HG02798 (cell line): ENCODE data around the gene SLC35D2.
A peak's percentile ranks its signal among the peaks of the same experiment; 100 is the strongest.

Experiments used
- ATAC-seq: cut with Tn5 transposase; IDR thresholded peaks from one replicate; pipeline ENCODE4 v1.9.1; 2021; ENCODE audit warnings: mild to moderate bottlenecking; ENCODE audit not compliant: unreplicated experiment, poor library complexity

The SLC35D2 gene

GRCh38 chr9:96383165-96383942 lies at the start of gene SLC35D2:
Gene SLC35D2 (minus strand): TSS chr9:96383711. CDS start chr9:96383634, 77 bp downstream.
- peak; percentile 68 for ATAC-seq

DNA sequence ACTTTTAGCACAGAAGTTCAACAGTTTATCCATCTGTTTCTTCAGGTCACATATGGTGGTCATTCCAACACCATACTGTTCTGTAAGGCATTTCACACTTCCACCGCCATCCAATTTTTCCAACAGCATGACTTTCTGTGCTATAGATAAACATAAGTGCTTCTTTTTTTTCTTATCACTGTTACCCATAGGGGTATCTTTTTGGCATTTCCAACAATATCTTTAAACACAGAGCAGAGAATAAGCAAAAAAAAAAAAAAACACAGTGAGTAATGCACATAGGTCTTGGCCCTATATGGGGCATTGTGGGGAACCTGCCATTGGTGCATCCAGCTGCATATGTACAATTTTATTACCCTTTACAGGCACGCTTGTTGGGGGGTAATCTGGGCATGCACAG lies 46.9 kb upstream of the SLC35D2 start:
- no peak for ATAC-seq

DNA sequence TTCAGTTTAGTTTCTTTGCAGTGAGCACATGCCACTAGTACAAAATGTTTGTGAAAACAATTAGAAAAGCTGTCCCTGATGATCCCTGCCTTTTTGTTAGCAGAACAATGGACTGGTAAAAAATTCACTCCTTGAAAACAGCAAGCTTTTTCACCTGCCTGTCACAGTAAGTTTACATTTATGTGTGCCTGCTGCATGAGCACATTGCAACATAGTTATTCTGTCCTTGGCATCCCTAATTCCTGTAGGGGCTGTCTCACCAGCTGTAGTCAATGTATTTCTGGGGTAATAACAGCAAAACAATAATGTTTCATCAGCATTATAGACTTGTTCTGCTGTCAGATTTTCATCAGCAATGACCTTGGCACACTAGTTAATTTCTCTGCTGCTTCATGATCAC lies 46.2 kb upstream of the SLC35D2 start:
- no peak for ATAC-seq

DNA sequence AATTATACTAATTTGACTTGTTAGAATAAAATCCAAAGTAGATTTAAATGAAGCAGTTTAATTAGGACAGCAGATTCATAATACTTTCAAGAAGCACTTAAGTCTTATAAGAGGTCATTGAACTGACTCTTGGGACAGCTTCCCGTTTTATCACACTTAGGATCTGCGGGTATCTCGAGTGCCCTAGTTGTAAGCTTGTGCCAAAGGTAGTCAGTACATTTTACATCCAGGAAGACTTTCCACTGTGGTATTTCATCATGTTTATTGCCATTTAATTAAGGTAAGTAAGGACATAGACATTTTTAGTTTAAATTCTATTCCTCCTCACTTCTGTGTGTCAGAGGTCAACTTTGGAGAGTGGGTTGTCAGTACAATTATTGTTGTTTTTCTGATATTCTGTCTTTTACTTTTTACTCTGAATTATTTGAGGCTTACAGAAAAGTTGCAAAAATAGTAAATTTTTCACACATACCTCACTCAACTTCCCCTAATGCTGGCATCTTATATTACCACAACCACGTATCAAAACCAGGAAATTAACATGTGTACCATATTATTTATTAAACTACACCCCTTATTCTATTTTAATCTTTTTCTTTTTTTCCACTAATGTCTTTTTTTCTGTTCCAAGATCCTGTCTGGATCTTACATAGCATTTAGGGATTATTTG lies 42.1 kb upstream of the SLC35D2 start:
- ATAC-seq: no peak

GRCh38 chr9:96423985-96424336 lies 40.5 kb upstream of the SLC35D2 start:
- no peak for ATAC-seq

DNA sequence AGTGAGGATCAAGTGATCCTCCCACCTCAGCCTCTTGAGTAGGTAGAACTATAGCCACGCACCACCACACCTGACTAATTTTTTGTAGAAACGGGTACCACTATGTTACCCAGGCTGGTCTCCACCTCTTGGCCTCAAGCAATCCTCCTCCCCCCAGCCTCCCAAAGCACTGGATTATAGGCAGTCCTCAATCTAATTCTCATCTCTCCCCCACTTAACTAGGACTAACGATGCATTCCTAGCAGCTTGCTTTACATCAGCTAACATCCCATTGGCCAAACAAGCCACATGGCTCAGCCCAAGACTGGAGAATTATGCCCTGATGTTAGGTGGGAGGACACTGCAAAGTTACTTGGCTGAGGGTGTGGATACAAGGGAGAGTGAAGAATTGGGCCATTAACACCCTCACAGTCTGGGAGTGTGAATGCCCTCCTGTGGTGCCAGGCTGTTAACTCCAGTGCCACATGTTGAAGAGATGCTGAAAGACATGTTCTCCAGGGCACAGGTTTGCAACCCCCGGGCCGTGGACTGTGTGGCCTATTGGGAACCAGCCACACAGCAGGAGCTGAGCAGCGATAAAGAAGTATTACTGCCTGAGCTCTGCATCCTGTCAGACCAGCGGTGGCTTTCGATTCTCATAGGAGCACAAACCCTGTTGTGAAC lies 39.9 kb upstream of the SLC35D2 start:
- no peak for ATAC-seq

GRCh38 chr9:96420468-96421219 lies 37.1 kb upstream of the SLC35D2 start:
- no peak for ATAC-seq

GRCh38 chr9:96419691-96419969 lies 36.1 kb upstream of the SLC35D2 start:
- no peak for ATAC-seq

DNA sequence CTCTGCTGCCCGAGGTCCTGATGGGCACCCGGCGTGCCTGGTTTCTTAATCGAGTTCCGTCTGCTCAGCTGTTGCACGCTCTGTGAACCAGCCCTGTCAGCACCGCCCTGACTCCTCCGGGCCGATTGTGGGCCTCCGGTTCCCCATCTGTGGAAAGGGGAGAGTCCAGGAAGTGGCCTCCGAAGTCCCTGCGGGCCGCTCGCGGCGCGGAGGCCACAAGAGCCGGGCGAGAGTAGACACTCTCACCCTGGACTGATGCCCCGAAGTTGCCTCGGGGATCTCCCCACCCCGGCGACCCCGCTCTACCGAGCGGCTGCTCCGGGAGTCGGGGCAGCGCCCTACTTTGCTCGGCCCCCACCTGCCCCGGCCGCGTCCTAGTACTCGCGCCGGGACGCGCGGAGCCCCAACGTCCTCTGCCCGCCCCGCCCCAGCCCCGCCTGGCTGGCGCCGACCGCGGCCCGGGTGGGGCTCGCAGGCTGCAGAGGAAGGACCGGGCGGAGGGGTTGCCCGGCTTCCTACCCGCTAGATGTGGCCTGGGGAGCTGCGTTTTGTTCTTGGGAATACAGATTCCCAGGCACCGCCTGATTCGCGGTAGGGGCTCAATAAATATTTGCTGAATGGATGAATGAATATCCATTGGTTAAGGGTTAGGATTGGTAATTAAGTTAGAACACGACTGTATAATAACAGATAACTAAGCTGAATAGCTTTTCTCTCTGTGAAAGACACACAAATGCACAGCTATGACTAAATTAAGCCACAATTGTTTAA lies 35.6 kb upstream of the SLC35D2 start:
- ATAC-seq: peak; percentile 37

GRCh38 chr9:96418083-96418919 lies 34.8 kb upstream of the SLC35D2 start, which contains the start of gene ZNF367:
Gene ZNF367 (minus strand): TSS chr9:96418370. CDS start chr9:96418032, 338 bp downstream.
- ATAC-seq: peak; percentile 72

DNA sequence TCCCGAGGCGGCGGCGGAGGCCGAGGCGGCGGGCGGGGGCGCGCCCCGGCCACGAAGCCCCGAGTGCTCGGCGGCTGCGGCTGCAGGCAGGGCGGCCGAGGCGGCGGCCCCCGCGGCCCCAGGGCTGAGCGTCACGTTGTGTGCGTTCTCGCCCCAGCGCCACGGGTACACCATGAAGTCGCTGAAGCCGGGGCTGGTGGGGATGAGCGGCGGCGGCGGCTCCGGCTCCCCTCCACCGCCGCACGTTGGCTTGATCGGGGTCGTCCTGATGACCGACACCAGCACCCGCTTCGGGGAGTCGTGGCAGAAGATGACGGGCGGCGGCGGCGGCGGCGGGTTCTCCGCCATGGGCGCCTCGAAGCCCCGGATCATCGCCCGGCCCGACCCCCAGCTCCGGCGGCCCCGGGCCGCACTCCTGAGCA lies 34.2 kb upstream of the SLC35D2 start:
- ATAC-seq: peak; percentile 0

- ATAC-seq: peak; percentile 36
Observed at GRCh38 chr9:96417051-96417586, 33.6 kb upstream of the SLC35D2 start.

- ATAC-seq: peak; percentile 15
Observed at GRCh38 chr9:96413302-96414221, 30.1 kb upstream of the SLC35D2 start.

DNA sequence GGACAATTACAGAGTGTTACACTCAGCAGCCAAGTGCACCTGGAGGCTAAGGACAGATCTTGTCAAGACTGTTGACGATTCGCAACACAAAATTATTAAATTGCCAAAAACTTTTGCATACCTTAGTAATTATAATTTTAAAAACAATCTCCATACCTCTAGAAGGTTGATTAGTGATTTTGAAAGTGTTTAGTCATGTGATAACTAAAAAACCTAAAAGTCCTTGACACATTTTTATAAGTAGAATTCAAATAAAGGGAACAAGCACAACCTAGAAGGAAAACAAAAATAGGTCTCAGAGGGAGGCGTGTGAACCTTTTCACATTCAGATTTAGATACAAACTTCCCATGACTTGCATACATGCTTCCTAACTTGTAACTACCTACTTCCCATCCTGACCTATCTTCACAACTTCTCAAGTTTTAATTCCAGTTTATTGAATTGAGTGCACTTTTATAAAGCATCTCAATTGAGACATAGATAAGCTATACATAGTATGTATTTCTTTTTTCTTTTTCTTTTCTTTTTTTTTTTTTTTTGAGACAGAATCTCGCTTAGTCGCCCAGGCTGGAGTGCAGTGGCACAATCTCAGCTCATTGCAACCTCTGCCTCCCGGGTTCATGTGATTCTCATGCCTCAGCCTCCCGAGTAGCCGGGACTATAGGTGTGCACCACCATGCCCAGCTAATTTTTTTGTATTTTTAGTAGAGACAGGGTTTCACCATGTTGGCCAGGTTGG lies 28.8 kb upstream of the SLC35D2 start:
- ATAC-seq: no peak

- ATAC-seq: no peak
Observed at GRCh38 chr9:96411129-96411838, 27.8 kb upstream of the SLC35D2 start.

- ATAC-seq: no peak
Observed at GRCh38 chr9:96408409-96409280, 25.1 kb upstream of the SLC35D2 start.
